Smooth muscle cell (in vitro differentiated cells): Measurements from ENCODE around the gene CBFB. TPM values are rescaled to one million over a fixed set of nuclear protein-coding genes. Genes with fewer than 3 reads are reported as not detected.
A peak's percentile ranks its signal among the peaks of the same experiment; 100 is the strongest.

Experiments used
- DNase-seq: peaks from one replicate; lab custom pipeline; 2025; ENCODE audit not compliant: unreplicated experiment; lab: John Stamatoyannopoulos, UW
- H2AFZ ChIP-seq: fragments of 200-600 bp; sonication (generic); 2 replicates; pipeline ENCODE4 v1.6.0; 2016; ENCODE audit warnings: antibody characterized with exemption, low read depth, mild to moderate bottlenecking
- H3F3A ChIP-seq: fragments of 200-600 bp; sonication (generic); 2 replicates; pipeline ENCODE4 v1.6.0; 2017; ENCODE audit warnings: antibody characterized with exemption, low read depth
- H3K27ac ChIP-seq: fragments of 200-600 bp; sonication (generic); 2 replicates; pipeline ENCODE4 v1.5.1; 2016; ENCODE audit warnings: low read depth, mild to moderate bottlenecking
- H3K27me3 ChIP-seq: fragments of 200-600 bp; sonication (generic); 2 replicates; pipeline ENCODE4 v1.6.1; 2016; ENCODE audit warnings: low read depth, mild to moderate bottlenecking
- H3K36me3 ChIP-seq: fragments of 200-600 bp; sonication (generic); 2 replicates; pipeline ENCODE4 v1.5.1; 2016; ENCODE audit warnings: low read depth
- H3K4me1 ChIP-seq: fragments of 200-600 bp; sonication (generic); 2 replicates; pipeline ENCODE4 v1.5.1; 2016; ENCODE audit warnings: low read depth
- H3K4me2 ChIP-seq: fragments of 200-600 bp; sonication (generic); 2 replicates; pipeline ENCODE4 v1.6.0; 2016; ENCODE audit warnings: mild to moderate bottlenecking
- H3K4me3 ChIP-seq: fragments of 200-600 bp; sonication (generic); 2 replicates; pipeline ENCODE4 v1.5.1; 2016; ENCODE audit warnings: mild to moderate bottlenecking
- H3K79me2 ChIP-seq: fragments of 200-600 bp; sonication (generic); 2 replicates; pipeline ENCODE4 v1.6.0; 2016; ENCODE audit warnings: low read depth, mild to moderate bottlenecking
- H3K9ac ChIP-seq: fragments of 200-600 bp; sonication (generic); 2 replicates; pipeline ENCODE4 v1.6.0; 2016; ENCODE audit warnings: low read depth
- H3K9me3 ChIP-seq: fragments of 200-600 bp; sonication (generic); replicated peaks from 2 replicates; pipeline ENCODE4 v1.5.1; 2016; ENCODE audit warnings: low read depth
- H4K20me1 ChIP-seq: fragments of 200-600 bp; sonication (generic); 2 replicates; pipeline ENCODE4 v1.6.0; 2016; ENCODE audit warnings: low read depth
- CTCF ChIP-seq: fragments of 200-600 bp; sonication (generic); IDR thresholded peaks from 2 replicates; pipeline ENCODE4 v1.5.1; 2017; ENCODE audit warnings: borderline replicate concordance, mild to moderate bottlenecking, antibody characterized with exemption; ENCODE audit not compliant: insufficient read depth, poor library complexity, severe bottlenecking
- WGBS: methylation state at CpG from one replicate; pipeline ENCODE4 v1.1.7; 2016; ENCODE audit warnings: low lambda C conversion rate; 5-methylcytosine and 5-hydroxymethylcytosine counted together
- polyA plus RNA-seq: library from polyadenylated mRNA; unstranded; fragments of >200 nt; fragmentation: Nextera tagmentation; extraction: Ambion mirVana; gene quantifications from 2 replicates; pipeline ENCODE4 v1.2.1, GENCODE V29; 2016
- total RNA-seq: library from RNA; depleted of rRNA; stranded (reverse); fragments of >200 nt; gene quantifications from 2 replicates; pipeline ENCODE4 v1.2.3, GENCODE V29; 2014

CBFB gene
- total and polyA plus RNA-seq, 2 experiments from 2014 or later = 40.2 to 41.1 TPM

GRCh38 chr16:67111951-67112444, 83.0 kb downstream of the CBFB start:
- 92% methylated on average over 4 of the region's 4 CpGs for WGBS
- DNase-seq = no peak
- Histone ChIP-seq H3K36me3 (no peaks in the 10 kb centered on the region), H3K4me3 (no peak overlapping the region), H3K9ac (no peak overlapping the region), H3F3A (peaks cover 11% of the 10 kb centered on the region), H3K9me3 (no peaks in the 10 kb centered on the region), H3K27me3 (no peaks in the 10 kb centered on the region), H4K20me1 (peaks cover 4% of the 10 kb centered on the region), H2AFZ (no peak overlapping the region), H3K4me2 (no peak overlapping the region), H3K27ac (no peak overlapping the region), H3K79me2 (peaks cover 55% of the 10 kb centered on the region), H3K4me1 (peaks cover 19% of the 10 kb centered on the region)
- TF ChIP-seq CTCF = no peak

DNA sequence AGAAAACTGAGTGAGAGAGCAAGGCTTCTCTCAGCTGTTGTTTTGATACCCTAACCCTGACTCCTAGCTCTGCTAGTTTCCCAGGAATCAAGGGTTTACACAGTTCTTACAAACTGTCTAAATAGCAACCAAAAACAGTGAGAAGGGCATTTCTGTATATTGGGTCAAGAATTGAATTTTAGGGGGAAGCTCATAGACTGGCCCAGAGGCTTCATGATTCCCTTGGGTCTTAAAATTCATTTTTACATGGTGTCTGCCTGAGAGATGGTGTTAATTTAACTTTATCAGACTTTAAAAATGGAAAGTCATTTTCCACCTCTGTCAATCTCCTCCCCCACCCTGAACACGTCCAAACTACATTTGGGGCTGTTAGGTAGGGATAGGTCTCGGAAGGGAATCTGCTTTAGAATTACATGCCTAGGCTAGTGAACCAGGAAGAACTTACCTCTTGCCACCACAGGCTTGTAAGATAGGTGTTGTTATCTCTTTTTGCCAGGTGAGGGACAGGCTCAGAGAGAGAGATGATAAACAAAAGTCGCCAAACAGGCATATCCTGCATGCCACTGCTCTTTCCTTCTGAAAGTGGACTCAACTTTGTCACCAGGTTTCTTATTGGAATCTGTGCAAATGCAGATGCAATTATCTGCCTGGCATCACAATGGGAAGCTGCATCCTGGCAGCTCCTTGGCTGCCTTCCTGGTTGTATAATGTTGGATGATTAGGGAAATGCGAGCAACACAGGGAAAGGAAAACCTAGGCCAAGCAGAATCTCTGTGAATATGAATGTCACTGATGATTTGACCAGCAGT, 83.8 kb downstream of the CBFB start:
- H2AFZ ChIP-seq = no peak overlapping the region
- peaks cover 11% of the 10 kb centered on the region for H3F3A ChIP-seq
- H3K9me3 ChIP-seq = no peaks in the 10 kb centered on the region
- no peak overlapping the region for H3K27ac ChIP-seq
- peaks cover 4% of the 10 kb centered on the region for H4K20me1 ChIP-seq
- H3K79me2 ChIP-seq = peaks cover 62% of the 10 kb centered on the region
- no peak overlapping the region for H3K9ac ChIP-seq
- H3K4me3 ChIP-seq = no peak overlapping the region
- no peak for DNase-seq
- peaks cover 19% of the 10 kb centered on the region for H3K4me1 ChIP-seq
- no peaks in the 10 kb centered on the region for H3K27me3 ChIP-seq
- no peak for TF ChIP-seq CTCF
- H3K36me3 ChIP-seq = no peaks in the 10 kb centered on the region
- H3K4me2 ChIP-seq = no peak overlapping the region
- WGBS = 82% methylated on average over 4 of the region's 4 CpGs

DNA sequence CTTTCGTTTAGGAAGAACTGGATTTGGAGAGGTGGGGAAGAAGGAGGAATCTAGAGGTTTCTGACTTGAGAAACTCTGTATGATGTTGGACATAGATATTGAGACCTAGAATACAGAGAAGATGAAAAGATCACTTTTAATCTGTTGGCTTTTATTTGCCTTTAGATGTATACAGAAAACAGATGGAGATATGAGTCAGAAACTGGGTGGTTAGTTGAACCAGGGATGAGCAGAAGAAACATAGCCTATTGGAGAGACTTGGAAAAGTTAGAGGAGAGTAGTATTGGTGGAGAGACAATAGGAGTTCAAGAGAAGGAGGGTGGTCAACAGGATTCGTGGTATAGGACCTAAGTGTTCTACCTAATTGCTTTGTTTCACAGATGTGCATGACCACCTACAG, 85.8 kb downstream of the CBFB start:
- no peak for TF ChIP-seq CTCF
- no peaks in the 10 kb centered on the region for H3K27me3 ChIP-seq
- peaks cover 11% of the 10 kb centered on the region for H3F3A ChIP-seq
- H2AFZ ChIP-seq = no peak overlapping the region
- peaks cover 17% of the 10 kb centered on the region for H4K20me1 ChIP-seq
- peak overlapping the region; percentile 48 for H3K4me2 ChIP-seq
- H3K4me1 ChIP-seq = peaks cover 16% of the 10 kb centered on the region
- H3K36me3 ChIP-seq = no peaks in the 10 kb centered on the region
- peak overlapping the region; percentile 96 for H3K27ac ChIP-seq
- no peak overlapping the region for H3K4me3 ChIP-seq
- H3K9ac ChIP-seq = peak overlapping the region; percentile 82
- peaks cover 70% of the 10 kb centered on the region for H3K79me2 ChIP-seq
- no peak for DNase-seq
- 70% methylated on average over 2 of the region's 2 CpGs for WGBS
- H3K9me3 ChIP-seq = no peaks in the 10 kb centered on the region
